OCI-LY1 (cell line): ENCODE measurements around the gene GPT2.

Experiments used
- H2AFZ ChIP-seq: fragments of 200-600 bp; sonication (generic), shearing (Covaris generic); 2 replicates; pipeline ENCODE4 v1.6.0; 2014; ENCODE audit warnings: antibody characterized with exemption, mild to moderate bottlenecking, low read length
- H3F3A ChIP-seq: fragments of 200-600 bp; sonication (generic), shearing (Covaris generic); 2 replicates; pipeline ENCODE4 v1.6.0; 2014; ENCODE audit warnings: mild to moderate bottlenecking, antibody characterized with exemption, low read length, moderate library complexity; ENCODE audit not compliant: insufficient read depth
- H3K27ac ChIP-seq: fragments of 200-600 bp; sonication (generic); 2 replicates; pipeline ENCODE4 v1.5.1; 2014; ENCODE audit warnings: low read length, mixed run types, mild to moderate bottlenecking, low read depth; ENCODE audit not compliant: poor library complexity, severe bottlenecking
- H3K27me3 ChIP-seq: fragments of 200-600 bp; sonication (generic); 2 replicates; pipeline ENCODE4 v1.6.0; 2014; ENCODE audit warnings: antibody characterized with exemption, mild to moderate bottlenecking, low read length, moderate library complexity; ENCODE audit not compliant: insufficient read depth
- H3K36me3 ChIP-seq: fragments of 200-600 bp; sonication (generic); 2 replicates; pipeline ENCODE4 v1.6.1; 2014; ENCODE audit warnings: mild to moderate bottlenecking, antibody characterized with exemption, low read length, moderate library complexity, mixed read lengths; ENCODE audit not compliant: insufficient read depth
- H3K4me1 ChIP-seq: fragments of 200-600 bp; sonication (generic); 2 replicates; pipeline ENCODE4 v1.5.1; 2014; ENCODE audit warnings: mild to moderate bottlenecking, low read length, moderate library complexity; ENCODE audit not compliant: insufficient read depth, severe bottlenecking
- H3K4me2 ChIP-seq: fragments of 200-600 bp; sonication (generic), shearing (Covaris generic); 2 replicates; pipeline ENCODE4 v1.6.1; 2014; ENCODE audit warnings: low read length
- H3K4me3 ChIP-seq: fragments of 200-600 bp; sonication (generic); 2 replicates; pipeline ENCODE4 v1.5.1; 2014; ENCODE audit warnings: low read length, low read depth, mild to moderate bottlenecking, mixed read lengths; ENCODE audit not compliant: poor library complexity, severe bottlenecking
- H3K79me2 ChIP-seq: fragments of 200-600 bp; shearing (Covaris generic); 2 replicates; pipeline ENCODE4 v1.6.1; 2016; ENCODE audit warnings: mixed run types, low read length, mixed read lengths; ENCODE audit not compliant: insufficient read depth
- H3K9ac ChIP-seq: fragments of 200-600 bp; sonication (generic), shearing (Covaris generic); 2 replicates; pipeline ENCODE4 v1.6.1; 2014; ENCODE audit warnings: mild to moderate bottlenecking, low read length, mixed read lengths
- H3K9me2 ChIP-seq: fragments of 200-600 bp; sonication (generic), shearing (Covaris generic); 2 replicates; pipeline ENCODE4 v1.6.1; 2014; ENCODE audit warnings: low read depth, mild to moderate bottlenecking, low read length, mixed read lengths
- H3K9me3 ChIP-seq: fragments of 200-600 bp; shearing (Covaris generic); 2 replicates; pipeline ENCODE4 v1.6.1; 2014; ENCODE audit warnings: low read length, mixed read lengths
- H4K20me1 ChIP-seq: fragments of 200-600 bp; sonication (generic), shearing (Covaris generic); 2 replicates; pipeline ENCODE4 v1.6.0; 2016; ENCODE audit warnings: mild to moderate bottlenecking, low read length; ENCODE audit not compliant: insufficient read depth
- EZH2 ChIP-seq: fragments of 200-600 bp; sonication (generic), shearing (Covaris generic); IDR thresholded peaks from 2 replicates; pipeline ENCODE4 v1.8.0; 2017; ENCODE audit warnings: borderline replicate concordance, mixed run types, mild to moderate bottlenecking, antibody characterized with exemption, low read length, moderate library complexity, mixed read lengths
- TF ChIP-seq, protein P1 (sequence below): fragments of 200-600 bp; sonication (generic), shearing (Covaris generic); IDR thresholded peaks from 2 replicates; pipeline ENCODE4 v1.5.1; 2017; ENCODE audit warnings: mild to moderate bottlenecking, antibody characterized with exemption, low read length, moderate library complexity, mixed read lengths

The GPT2 gene

DNA sequence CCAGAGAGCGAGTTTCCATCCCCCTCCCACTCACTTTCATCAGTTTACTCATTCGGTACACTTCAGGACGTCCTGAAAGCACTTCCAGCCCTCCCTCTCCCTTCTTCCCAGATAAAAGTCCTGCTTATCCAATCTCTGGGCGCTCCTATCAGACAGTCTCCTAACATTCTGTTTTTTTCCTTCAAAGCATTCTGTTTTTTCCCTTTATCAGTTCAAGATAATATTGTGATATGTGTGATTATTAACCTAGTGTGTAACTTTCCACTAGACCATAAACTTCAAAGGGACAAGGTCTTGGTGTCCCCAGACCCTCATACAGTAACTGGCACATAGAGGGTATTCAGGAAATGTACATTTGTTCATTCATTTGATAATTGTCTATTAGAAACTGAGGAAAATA lies 28.8 kb upstream of the GPT2 start:
- TF ChIP-seq, protein P1, sequence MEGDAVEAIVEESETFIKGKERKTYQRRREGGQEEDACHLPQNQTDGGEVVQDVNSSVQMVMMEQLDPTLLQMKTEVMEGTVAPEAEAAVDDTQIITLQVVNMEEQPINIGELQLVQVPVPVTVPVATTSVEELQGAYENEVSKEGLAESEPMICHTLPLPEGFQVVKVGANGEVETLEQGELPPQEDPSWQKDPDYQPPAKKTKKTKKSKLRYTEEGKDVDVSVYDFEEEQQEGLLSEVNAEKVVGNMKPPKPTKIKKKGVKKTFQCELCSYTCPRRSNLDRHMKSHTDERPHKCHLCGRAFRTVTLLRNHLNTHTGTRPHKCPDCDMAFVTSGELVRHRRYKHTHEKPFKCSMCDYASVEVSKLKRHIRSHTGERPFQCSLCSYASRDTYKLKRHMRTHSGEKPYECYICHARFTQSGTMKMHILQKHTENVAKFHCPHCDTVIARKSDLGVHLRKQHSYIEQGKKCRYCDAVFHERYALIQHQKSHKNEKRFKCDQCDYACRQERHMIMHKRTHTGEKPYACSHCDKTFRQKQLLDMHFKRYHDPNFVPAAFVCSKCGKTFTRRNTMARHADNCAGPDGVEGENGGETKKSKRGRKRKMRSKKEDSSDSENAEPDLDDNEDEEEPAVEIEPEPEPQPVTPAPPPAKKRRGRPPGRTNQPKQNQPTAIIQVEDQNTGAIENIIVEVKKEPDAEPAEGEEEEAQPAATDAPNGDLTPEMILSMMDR: no peak
- no peak for TF ChIP-seq EZH2
- H3K9me3 ChIP-seq: no peaks in the 10 kb centered on the region

DNA sequence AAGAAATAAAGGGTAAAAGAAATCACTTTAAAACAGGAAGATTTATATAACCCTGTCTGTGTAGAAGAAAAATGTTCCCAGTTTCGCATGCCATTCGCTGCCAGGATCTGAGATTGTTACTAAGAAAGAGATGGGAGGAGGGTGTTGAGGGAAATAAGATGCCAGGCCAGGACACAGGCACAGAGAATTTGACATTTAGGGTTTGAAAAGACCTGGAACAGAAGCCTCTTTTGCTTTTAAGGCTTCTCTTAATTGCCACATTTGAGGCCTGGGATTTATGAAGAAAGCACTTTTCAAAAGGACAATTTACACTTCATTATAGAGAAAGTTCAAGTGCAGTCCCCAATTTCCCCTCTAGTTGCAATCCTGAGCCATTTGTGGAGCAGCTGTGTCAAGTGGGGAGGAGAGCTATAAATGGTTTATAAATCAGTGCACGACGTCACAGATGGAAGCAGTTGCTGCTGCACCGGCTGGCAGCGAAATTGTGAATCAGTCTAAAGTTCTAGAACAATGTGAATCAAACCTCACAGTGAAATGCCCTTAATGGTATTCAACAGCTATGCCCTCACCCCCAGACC lies 26.7 kb upstream of the GPT2 start:
- Histone ChIP-seq H3K27ac (no peak overlapping the region), H3K9ac (no peak overlapping the region), H2AFZ (no peak overlapping the region), H3K4me1 (peaks cover 6% of the 10 kb centered on the region), H3K36me3 (no peaks in the 10 kb centered on the region), H3F3A (peaks cover 6% of the 10 kb centered on the region; the same call in 1 of the 2 replicates), H3K27me3 (no peaks in the 10 kb centered on the region), H3K9me3 (no peaks in the 10 kb centered on the region), H3K9me2 (no peaks in the 10 kb centered on the region), H4K20me1 (no peaks in the 10 kb centered on the region), H3K79me2 (no peaks in the 10 kb centered on the region), H3K4me2 (no peak overlapping the region), H3K4me3 (no peak overlapping the region)
- no peak for TF ChIP-seq EZH2
- TF ChIP-seq, protein P1: peak; percentile 54

More for the DNA sequence above, 28.8 kb upstream of the GPT2 start:
- Histone ChIP-seq H3F3A (peaks cover 11% of the 10 kb centered on the region; the same call in 1 of the 2 replicates), H3K4me1 (peaks cover 26% of the 10 kb centered on the region), H3K27ac (no peak overlapping the region), H3K79me2 (no peaks in the 10 kb centered on the region), H3K36me3 (no peaks in the 10 kb centered on the region), H3K9ac (no peak overlapping the region), H3K9me2 (no peaks in the 10 kb centered on the region), H3K27me3 (no peaks in the 10 kb centered on the region), H3K4me3 (no peak overlapping the region), H4K20me1 (no peaks in the 10 kb centered on the region), H3K4me2 (no peak overlapping the region), H2AFZ (no peak overlapping the region)

DNA sequence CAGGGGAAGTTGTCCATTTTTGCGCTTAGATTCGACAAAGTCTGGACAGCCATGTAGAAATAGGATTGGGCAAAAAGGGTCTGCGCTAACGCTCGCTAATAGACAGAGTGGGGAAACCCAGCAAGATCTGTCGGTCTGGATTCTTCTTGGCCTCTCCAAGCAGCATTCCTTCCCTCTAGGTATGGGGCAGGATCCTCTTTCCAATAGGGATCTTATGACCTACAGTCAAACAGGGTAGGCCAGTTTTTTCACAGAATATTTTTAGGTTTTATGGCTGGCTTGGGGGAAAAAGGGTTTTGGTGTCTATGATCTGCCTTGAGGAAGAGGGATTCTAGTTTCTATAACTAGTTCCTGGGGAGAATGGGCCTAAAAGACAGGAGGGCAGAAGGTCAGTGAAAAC lies 26.0 kb upstream of the GPT2 start:
- Histone ChIP-seq H3K79me2 (no peaks in the 10 kb centered on the region), H4K20me1 (no peaks in the 10 kb centered on the region), H3K27ac (no peak overlapping the region), H3K36me3 (no peaks in the 10 kb centered on the region), H3K4me1 (peaks cover 6% of the 10 kb centered on the region), H3K4me2 (no peak overlapping the region), H3K27me3 (no peaks in the 10 kb centered on the region), H3K4me3 (no peak overlapping the region), H3K9me2 (no peaks in the 10 kb centered on the region), H3K9ac (no peak overlapping the region), H2AFZ (no peak overlapping the region), H3K9me3 (0 out of 2 replicates have a peak, but pooled peaks cover 3% of the 10 kb centered on the region), H3F3A (peaks cover 2% of the 10 kb centered on the region; the same call in 1 of the 2 replicates)
- no peak for TF ChIP-seq EZH2
- TF ChIP-seq, protein P1: no peak
